ENCODE data around the gene ITGA6.

Gene ITGA6

GRCh38 chr2:172458561-172459124 lies 31.3 kb downstream of the ITGA6 start:
- TF ChIP-seq CTCF (IDR thresholded peaks at IDR 0.05; ENCODE audit: extremely low read depth, insufficient read depth, missing control alignments), result no peak
- DNase-seq (ENCODE audit: low spot score), result no peak
- in situ Hi-C loops (cut with MboI; ENCODE audit: low pct_unique_long_range_greater_than_20kb, low sequenced_read_pairs, unreplicated experiment), result loop anchor here (25.0 kb wide), 3 partner anchors 296 to 871 kb away; no protein-coding TSS in a partner anchor

- no peak for DNase-seq (ENCODE audit: low spot score)
- no peak for TF ChIP-seq CTCF (IDR thresholded peaks at IDR 0.05; ENCODE audit: extremely low read depth, insufficient read depth, missing control alignments)
- in situ Hi-C loops (cut with MboI; ENCODE audit: low pct_unique_long_range_greater_than_20kb, low sequenced_read_pairs, unreplicated experiment), result loop anchor here (25.0 kb wide), 3 partner anchors 298 to 873 kb away; no protein-coding TSS in a partner anchor
These were observed 33.4 kb downstream of the ITGA6 start for GRCh38 chr2:172460780-172461201.

- peak; percentile 89 for TF ChIP-seq CTCF (IDR thresholded peaks at IDR 0.05; ENCODE audit: extremely low read depth, insufficient read depth, missing control alignments)
- peak; percentile 46 for DNase-seq (ENCODE audit: low spot score)
- in situ Hi-C loops (cut with MboI; ENCODE audit: low pct_unique_long_range_greater_than_20kb, low sequenced_read_pairs, unreplicated experiment), result loop anchor here (25.0 kb wide), 3 partner anchors 299 to 874 kb away; no protein-coding TSS in a partner anchor
These were observed 34.4 kb downstream of the ITGA6 start for GRCh38 chr2:172461591-172462372.

GRCh38 chr2:172462373-172462848 lies 35.0 kb downstream of the ITGA6 start:
- no peak for TF ChIP-seq CTCF (IDR thresholded peaks at IDR 0.05; ENCODE audit: extremely low read depth, insufficient read depth, missing control alignments)
- in situ Hi-C loops (cut with MboI; ENCODE audit: low pct_unique_long_range_greater_than_20kb, low sequenced_read_pairs, unreplicated experiment), result loop anchor here (25.0 kb wide), 3 partner anchors 300 to 875 kb away; no protein-coding TSS in a partner anchor
- no peak for DNase-seq (ENCODE audit: low spot score)

GRCh38 chr2:172462849-172463381 lies 35.5 kb downstream of the ITGA6 start:
- in situ Hi-C loops (cut with MboI; ENCODE audit: low pct_unique_long_range_greater_than_20kb, low sequenced_read_pairs, unreplicated experiment), result loop anchor here (25.0 kb wide), 3 partner anchors 301 to 876 kb away; no protein-coding TSS in a partner anchor
- TF ChIP-seq CTCF (IDR thresholded peaks at IDR 0.05; ENCODE audit: extremely low read depth, insufficient read depth, missing control alignments), result no peak
- DNase-seq (ENCODE audit: low spot score), result no peak

- in situ Hi-C loops (cut with MboI; ENCODE audit: low pct_unique_long_range_greater_than_20kb, low sequenced_read_pairs, unreplicated experiment), result loop anchor here (25.0 kb wide), 3 partner anchors 302 to 877 kb away; no protein-coding TSS in a partner anchor
- no peak for TF ChIP-seq CTCF (IDR thresholded peaks at IDR 0.05; ENCODE audit: extremely low read depth, insufficient read depth, missing control alignments)
- no peak for DNase-seq (ENCODE audit: low spot score)
These were observed 37.2 kb downstream of the ITGA6 start for GRCh38 chr2:172464400-172465129.
